Glutamatergic neuron (in vitro differentiated cells): ENCODE data around the gene EIF5. TPM values are rescaled to one million over a fixed set of nuclear protein-coding genes. Genes with fewer than 3 reads are reported as not detected.

Experiments used
- DNase-seq: peaks from one replicate; pipeline ENCODE4 v3.0.0; 2022
- H3K27ac Mint-ChIP-seq: one replicate; pipeline ENCODE4 v1.8.0; 2020; ENCODE audit warnings: mild to moderate bottlenecking, mixed read lengths, inconsistent platforms; ENCODE audit not compliant: unreplicated experiment
- H3K27me3 Mint-ChIP-seq: one replicate; pipeline ENCODE4 v1.8.0; 2020; ENCODE audit warnings: mild to moderate bottlenecking, moderate library complexity, mixed read lengths, inconsistent platforms; ENCODE audit not compliant: unreplicated experiment
- H3K36me3 Mint-ChIP-seq: one replicate; pipeline ENCODE4 v1.8.0; 2020; ENCODE audit warnings: mild to moderate bottlenecking, mixed read lengths, inconsistent platforms; ENCODE audit not compliant: unreplicated experiment
- H3K4me1 Mint-ChIP-seq: one replicate; pipeline ENCODE4 v1.8.0; 2020; ENCODE audit warnings: mild to moderate bottlenecking, low read depth, mixed read lengths, inconsistent platforms; ENCODE audit not compliant: unreplicated experiment
- H3K4me3 Mint-ChIP-seq: one replicate; pipeline ENCODE4 v1.8.0; 2020; ENCODE audit warnings: mild to moderate bottlenecking, mixed read lengths, inconsistent platforms; ENCODE audit not compliant: unreplicated experiment
- H3K9me3 Mint-ChIP-seq: one replicate; pipeline ENCODE4 v1.8.0; 2020; ENCODE audit warnings: mild to moderate bottlenecking, moderate library complexity, mixed read lengths, inconsistent platforms; ENCODE audit not compliant: unreplicated experiment
- long read RNA-seq: library from polyadenylated mRNA; unstranded; transcript quantifications from one replicate; pipeline ENCODE4 v2.0.0, GENCODE V29; 2020; ENCODE audit not compliant: unreplicated experiment
- total RNA-seq: library from RNA; stranded (reverse); fragmentation: NEBNext Ultra II Directional; extraction: Animal tissue kit (Norgen Biotek cat#: 25700); gene quantifications from one replicate; pipeline ENCODE4 v1.2.1, GENCODE V29; 2021; ENCODE audit not compliant: unreplicated experiment
- TF ChIP-seq, protein P1 (sequence below): fragments of 200-600 bp; sonication (generic); IDR thresholded peaks from one replicate; pipeline ENCODE4 v1.5.0; 2021; ENCODE audit not compliant: partially characterized antibody, unreplicated experiment

The EIF5 gene
- 232 TPM for total RNA-seq
- long read RNA-seq, full-length matches to known transcripts = 17 of 226 reads
- long read RNA-seq, partial matches to known transcripts = 198 of 226 reads
- long read RNA-seq, other reads (novel, unspliced or antisense) = 11 of 226 reads

DNA sequence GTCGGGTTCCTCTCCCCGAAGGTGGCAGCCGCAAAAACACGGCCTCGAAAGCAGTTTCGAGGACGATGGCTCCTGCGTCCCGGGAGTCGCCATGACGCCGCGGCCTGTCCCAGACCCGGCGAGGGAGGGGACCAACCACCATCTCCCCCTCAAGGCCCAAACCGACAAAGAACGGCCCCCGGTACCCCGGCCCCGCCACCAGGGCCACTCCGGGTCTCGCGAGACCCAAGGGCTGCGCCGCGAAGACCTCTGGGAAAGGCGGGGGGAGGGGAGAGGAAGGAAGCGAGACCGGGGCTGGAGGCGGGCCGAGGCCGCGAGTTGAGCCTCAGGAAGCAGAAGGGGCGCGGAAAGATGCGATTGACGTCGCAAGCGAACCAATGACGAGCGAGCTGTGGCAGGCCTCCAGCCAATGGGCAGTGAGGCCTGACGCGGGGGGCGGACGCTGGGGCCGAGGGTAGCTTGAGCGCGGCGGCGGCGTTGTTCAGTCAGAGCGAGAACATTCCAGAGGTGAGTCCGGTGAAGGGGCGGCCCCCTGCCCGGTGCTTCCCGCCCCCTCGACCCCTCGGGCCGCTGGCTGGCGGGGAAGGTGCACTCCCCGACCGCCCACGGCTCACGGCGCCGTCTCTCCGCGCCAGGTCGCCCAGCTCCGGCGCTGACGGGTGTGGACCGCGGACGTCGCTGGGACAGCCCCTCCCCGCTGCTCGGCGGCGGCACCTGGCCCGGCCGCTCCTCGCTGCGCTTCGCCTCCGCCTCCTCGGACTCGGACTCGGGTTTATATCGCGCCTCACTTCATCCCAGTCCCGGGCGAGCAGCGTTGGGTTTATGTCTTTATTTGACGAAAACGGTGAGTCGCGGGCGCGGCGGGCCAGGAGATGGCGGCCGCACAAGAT is at the start of gene EIF5:
Gene EIF5 (plus strand): TSS at position 484 of the 890 bp plus-strand sequence. CDS start 1,624 bp downstream, outside the sequence.
- TF ChIP-seq, protein P1, sequence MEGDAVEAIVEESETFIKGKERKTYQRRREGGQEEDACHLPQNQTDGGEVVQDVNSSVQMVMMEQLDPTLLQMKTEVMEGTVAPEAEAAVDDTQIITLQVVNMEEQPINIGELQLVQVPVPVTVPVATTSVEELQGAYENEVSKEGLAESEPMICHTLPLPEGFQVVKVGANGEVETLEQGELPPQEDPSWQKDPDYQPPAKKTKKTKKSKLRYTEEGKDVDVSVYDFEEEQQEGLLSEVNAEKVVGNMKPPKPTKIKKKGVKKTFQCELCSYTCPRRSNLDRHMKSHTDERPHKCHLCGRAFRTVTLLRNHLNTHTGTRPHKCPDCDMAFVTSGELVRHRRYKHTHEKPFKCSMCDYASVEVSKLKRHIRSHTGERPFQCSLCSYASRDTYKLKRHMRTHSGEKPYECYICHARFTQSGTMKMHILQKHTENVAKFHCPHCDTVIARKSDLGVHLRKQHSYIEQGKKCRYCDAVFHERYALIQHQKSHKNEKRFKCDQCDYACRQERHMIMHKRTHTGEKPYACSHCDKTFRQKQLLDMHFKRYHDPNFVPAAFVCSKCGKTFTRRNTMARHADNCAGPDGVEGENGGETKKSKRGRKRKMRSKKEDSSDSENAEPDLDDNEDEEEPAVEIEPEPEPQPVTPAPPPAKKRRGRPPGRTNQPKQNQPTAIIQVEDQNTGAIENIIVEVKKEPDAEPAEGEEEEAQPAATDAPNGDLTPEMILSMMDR = peak; percentile 10
- Mint-ChIP-seq H3K4me1 (peaks cover 14% of the 10 kb centered on the region), H3K27me3 (peaks cover 9% of the 10 kb centered on the region), H3K36me3 (peaks cover 4% of the 10 kb centered on the region), H3K27ac (peak within 1 kb of the TSS; percentile 94), H3K9me3 (peaks cover 9% of the 10 kb centered on the region), H3K4me3 (peak within 1 kb of the TSS; percentile 98)
- DNase-seq = peak; percentile 98

DNA sequence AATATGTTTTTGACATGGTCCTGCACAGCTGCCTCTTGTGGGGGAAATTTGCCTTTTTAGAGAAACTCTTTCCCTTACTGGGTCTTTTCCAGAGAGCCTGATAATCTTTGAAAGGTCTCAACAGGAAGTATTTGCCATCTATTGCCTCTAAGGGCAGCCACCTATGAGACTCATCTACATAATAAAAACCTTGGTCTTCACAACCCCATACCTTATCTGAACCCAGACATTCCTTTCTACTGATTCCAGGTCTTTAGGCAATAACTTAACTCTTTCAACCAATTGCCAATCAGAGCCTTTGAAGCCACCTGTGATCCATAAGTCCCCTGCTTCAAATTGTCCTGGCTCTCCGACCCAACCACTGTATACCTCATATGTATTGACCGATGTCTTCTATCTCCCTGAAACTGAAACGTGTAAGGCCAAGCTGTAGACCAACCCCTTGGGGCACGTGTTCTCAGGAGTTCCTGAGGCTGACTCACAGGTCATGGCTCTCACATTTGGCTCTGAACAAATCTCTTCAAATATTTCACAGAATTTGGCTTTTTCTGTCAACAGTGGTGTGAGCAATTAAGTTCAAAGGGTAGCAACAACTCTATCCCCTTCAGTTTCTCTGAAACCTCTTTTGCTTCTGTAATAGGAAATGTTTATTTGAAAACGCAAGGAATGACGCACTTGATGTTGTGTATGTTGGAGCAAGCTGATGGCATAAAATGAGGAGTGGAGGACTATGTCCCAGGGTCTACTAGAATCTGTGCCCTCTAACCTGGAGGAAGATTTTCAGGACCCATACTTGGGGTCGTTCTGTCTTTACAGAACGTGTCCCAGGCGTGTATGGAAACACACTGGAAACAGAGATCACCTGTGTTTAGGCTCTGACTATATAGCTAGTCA is 49.2 kb upstream of the EIF5 start:
- Mint-ChIP-seq H3K27ac (no peak overlapping the region), H3K27me3 (peaks cover 16% of the 10 kb centered on the region), H3K4me1 (peaks cover 12% of the 10 kb centered on the region), H3K9me3 (peaks cover 9% of the 10 kb centered on the region), H3K36me3 (peaks cover 4% of the 10 kb centered on the region), H3K4me3 (no peak overlapping the region)
- DNase-seq = no peak
- TF ChIP-seq, protein P1 = no peak

- Mint-ChIP-seq H3K4me1 (peaks cover 16% of the 10 kb centered on the region), H3K27me3 (peaks cover 15% of the 10 kb centered on the region), H3K36me3 (peaks cover 4% of the 10 kb centered on the region), H3K9me3 (peaks cover 8% of the 10 kb centered on the region), H3K4me3 (no peak overlapping the region), H3K27ac (no peak overlapping the region)
- TF ChIP-seq, protein P1 = no peak
- DNase-seq = no peak
Measured at GRCh38 chr14:103286460-103286859, 47.6 kb upstream of the EIF5 start.

- Mint-ChIP-seq H3K9me3 (peaks cover under 1% of the 10 kb centered on the region), H3K4me1 (peaks cover 15% of the 10 kb centered on the region), H3K4me3 (no peak overlapping the region), H3K27ac (no peak overlapping the region), H3K36me3 (peaks cover 4% of the 10 kb centered on the region), H3K27me3 (peaks cover 9% of the 10 kb centered on the region)
- TF ChIP-seq, protein P1 = no peak
- DNase-seq = no peak
Measured at GRCh38 chr14:103286968-103287850, 46.8 kb upstream of the EIF5 start.
